ENCODE data around the gene PCDHB9.
"Not testable (repeated sequence)": the region's sequence is repeated elsewhere in the genome, so short reads cannot be mapped to it uniquely, and the experiment has no call there.

DNA sequence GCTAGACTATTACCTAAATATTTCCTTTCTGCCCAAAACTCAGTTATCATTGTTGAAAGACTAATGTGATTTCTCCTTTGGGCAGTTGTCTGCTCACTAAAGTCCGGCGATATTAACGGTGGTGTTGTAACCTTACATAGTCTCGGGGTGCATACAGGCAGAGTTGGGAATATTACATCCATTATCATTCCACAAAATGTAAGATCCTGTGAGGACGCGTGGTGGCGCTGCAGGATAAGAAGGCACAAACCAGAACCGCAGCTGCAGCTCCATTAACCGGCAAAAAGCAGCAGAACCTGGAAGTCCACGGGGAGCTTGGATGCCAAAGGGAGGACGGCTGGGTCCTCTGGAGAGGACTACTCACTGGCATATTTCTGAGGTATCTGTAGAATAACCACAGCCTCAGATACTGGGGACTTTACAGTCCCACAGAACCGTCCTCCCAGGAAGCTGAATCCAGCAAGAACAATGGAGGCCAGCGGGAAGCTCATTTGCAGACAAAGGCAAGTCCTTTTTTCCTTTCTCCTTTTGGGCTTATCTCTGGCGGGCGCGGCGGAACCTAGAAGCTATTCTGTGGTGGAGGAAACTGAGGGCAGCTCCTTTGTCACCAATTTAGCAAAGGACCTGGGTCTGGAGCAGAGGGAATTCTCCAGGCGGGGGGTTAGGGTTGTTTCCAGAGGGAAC is 26.8 kb downstream of the PCDHB9 start, which contains the start of gene PCDHB13:
- not testable (repeated sequence) for TF ChIP-seq POLR2A, POLR2AphosphoS5 (IDR thresholded peaks at IDR 0.05; ENCODE audit: low read depth, low read length)

Measured in GM12892 (cell line).